Spinal cord (tissue), 10 donors: ENCODE measurements around the gene CD200R1L. TPM values are rescaled to one million over a fixed set of nuclear protein-coding genes. Genes with fewer than 3 reads are reported as not detected.
A peak's percentile ranks its signal among the peaks of the same experiment; 100 is the strongest.

Experiments
- DNase-seq, 6 donors: peaks; one replicate each; pipeline versions ENCODE4 v3.0.0 to v3.0.0-alpha.2; 2013 to 2015; ENCODE audit warnings: low spot score in 6 of 6, low read depth in 4 of 6
- H3K27ac ChIP-seq: one replicate; pipeline ENCODE4 v1.5.1; 2013; ENCODE audit warnings: low read depth, low read length, control low read depth
- H3K27me3 ChIP-seq: one replicate; pipeline ENCODE4 v1.6.1; 2013; ENCODE audit warnings: low read length; ENCODE audit not compliant: control insufficient read depth, insufficient read depth
- H3K36me3 ChIP-seq: one replicate; pipeline ENCODE4 v1.6.1; 2013; ENCODE audit warnings: low read length; ENCODE audit not compliant: control insufficient read depth, insufficient read depth
- H3K4me1 ChIP-seq: one replicate; pipeline ENCODE4 v1.6.1; 2013; ENCODE audit warnings: low read length; ENCODE audit not compliant: control insufficient read depth, insufficient read depth
- H3K4me3 ChIP-seq: one replicate; pipeline ENCODE4 v1.5.1; 2013; ENCODE audit warnings: low read depth, low read length, control low read depth
- H3K9me3 ChIP-seq: one replicate; pipeline ENCODE4 v1.6.1; 2013; ENCODE audit warnings: low read length; ENCODE audit not compliant: control insufficient read depth, insufficient read depth
- WGBS: methylation state at CpG from one replicate; pipeline ENCODE4 v1.1.5; 2013; ENCODE audit warnings: missing lambda C conversion rate; ENCODE audit not compliant: insufficient coverage; 5-methylcytosine and 5-hydroxymethylcytosine counted together
- polyA plus RNA-seq, 2 donors: library from polyadenylated mRNA; unstranded; fragments of 120-200 nt; gene quantifications; one replicate each; pipeline ENCODE4 v1.2.1, GENCODE V29; 2013; ENCODE audit not compliant: insufficient read length in 2 of 2
- total RNA-seq, 2 donors: library from RNA; depleted of rRNA in 1 of 2; stranded (reverse); fragments of 120-200 nt in 1 of 2; fragments of >200 nt in 1 of 2; gene quantifications; one replicate each; pipeline versions ENCODE4 v1.2.3 to v1.2.4, GENCODE V29; 2013 to 2014
- donor health status: healthy.

The CD200R1L gene
- total and polyA plus RNA-seq, 4 donors = not detected

GRCh38 chr3:112781599-112781998 lies 65.1 kb downstream of the CD200R1L start:
- Histone ChIP-seq H3K4me3 (no peak overlapping the region), H3K27ac (no peak overlapping the region)
- 100% methylated on average over 1 of the region's 1 CpG for WGBS

GRCh38 chr3:112779558-112780480 lies 66.8 kb downstream of the CD200R1L start:
- no CpG with 5 or more reads among the region's 3 CpGs for WGBS
- Histone ChIP-seq H3K4me3 (no peak overlapping the region), H3K27ac (no peak overlapping the region), H3K4me1 (no peaks in the 10 kb centered on the region), H3K9me3 (no peaks in the 10 kb centered on the region), H3K36me3 (no peaks in the 10 kb centered on the region), H3K27me3 (no peaks in the 10 kb centered on the region)
- no peak for DNase-seq

More at GRCh38 chr3:112781599-112781998, 65.1 kb downstream of the CD200R1L start:
- Histone ChIP-seq H3K36me3 (no peaks in the 10 kb centered on the region), H3K4me1 (no peaks in the 10 kb centered on the region), H3K9me3 (no peaks in the 10 kb centered on the region), H3K27me3 (no peaks in the 10 kb centered on the region)
- DNase-seq = no peak

- H3K27ac ChIP-seq = no peak overlapping the region
- H3K27me3 ChIP-seq = no peaks in the 10 kb centered on the region
- no peak overlapping the region for H3K4me3 ChIP-seq
- no peaks in the 10 kb centered on the region for H3K36me3 ChIP-seq
- no peaks in the 10 kb centered on the region for H3K9me3 ChIP-seq
- no peak for DNase-seq
- H3K4me1 ChIP-seq = no peaks in the 10 kb centered on the region
Measured at GRCh38 chr3:112779011-112779410, 67.7 kb downstream of the CD200R1L start.

GRCh38 chr3:112778353-112778948 lies 68.2 kb downstream of the CD200R1L start:
- no peaks in the 10 kb centered on the region for H3K4me1 ChIP-seq
- H3K9me3 ChIP-seq = no peaks in the 10 kb centered on the region
- no CpG with 5 or more reads among the region's 5 CpGs for WGBS
- no peaks in the 10 kb centered on the region for H3K27me3 ChIP-seq
- H3K36me3 ChIP-seq = no peaks in the 10 kb centered on the region
- peak in 1 of 6 donors; percentile 40 for DNase-seq
- H3K27ac ChIP-seq = no peak overlapping the region
- no peak overlapping the region for H3K4me3 ChIP-seq

GRCh38 chr3:112777811-112778210 lies 68.9 kb downstream of the CD200R1L start:
- Histone ChIP-seq H3K36me3 (no peaks in the 10 kb centered on the region), H3K27ac (no peak overlapping the region), H3K4me1 (no peaks in the 10 kb centered on the region), H3K27me3 (no peaks in the 10 kb centered on the region), H3K9me3 (no peaks in the 10 kb centered on the region), H3K4me3 (no peak overlapping the region)
- DNase-seq = no peak

- Histone ChIP-seq H3K36me3 (no peaks in the 10 kb centered on the region), H3K27ac (no peak overlapping the region), H3K4me3 (no peak overlapping the region), H3K9me3 (no peaks in the 10 kb centered on the region), H3K27me3 (no peaks in the 10 kb centered on the region), H3K4me1 (no peaks in the 10 kb centered on the region)
- 83% methylated on average over 3 of the region's 3 CpGs for WGBS
- DNase-seq = no peak
Measured at GRCh38 chr3:112776836-112777235, 69.8 kb downstream of the CD200R1L start.

- Histone ChIP-seq H3K27ac (no peak overlapping the region), H3K9me3 (no peaks in the 10 kb centered on the region), H3K4me3 (no peak overlapping the region), H3K27me3 (no peaks in the 10 kb centered on the region), H3K4me1 (no peaks in the 10 kb centered on the region), H3K36me3 (no peaks in the 10 kb centered on the region)
- no peak for DNase-seq
- WGBS = no CpG with 5 or more reads among the region's 2 CpGs
Measured at GRCh38 chr3:112776000-112776399, 70.7 kb downstream of the CD200R1L start.

- H3K36me3 ChIP-seq = no peaks in the 10 kb centered on the region
- H3K9me3 ChIP-seq = no peaks in the 10 kb centered on the region
- no peaks in the 10 kb centered on the region for H3K27me3 ChIP-seq
- H3K4me3 ChIP-seq = no peak overlapping the region
- H3K27ac ChIP-seq = no peak overlapping the region
- 70% methylated on average over 2 of the region's 4 CpGs for WGBS
- DNase-seq = no peak
- H3K4me1 ChIP-seq = no peaks in the 10 kb centered on the region
Measured at GRCh38 chr3:112775011-112775742, 71.5 kb downstream of the CD200R1L start.

- 80% methylated on average over 2 of the region's 6 CpGs for WGBS
- DNase-seq = no peak
- Histone ChIP-seq H3K36me3 (no peaks in the 10 kb centered on the region), H3K4me1 (no peaks in the 10 kb centered on the region), H3K4me3 (no peak overlapping the region), H3K9me3 (no peaks in the 10 kb centered on the region), H3K27me3 (no peaks in the 10 kb centered on the region), H3K27ac (no peak overlapping the region)
Measured at GRCh38 chr3:112774293-112774926, 72.3 kb downstream of the CD200R1L start.
